GM12878 (cell line): Measurements from ENCODE around the gene ZNF284. TPM values are rescaled to one million over a fixed set of nuclear protein-coding genes. Genes with fewer than 3 reads are reported as not detected.

Experiments
- BCLAF1 ChIP-seq: fragments of 450-650 bp; IDR thresholded peaks from 2 replicates; pipeline ENCODE4 v1.6.1; 2017; ENCODE audit warnings: antibody characterized with exemption, mild to moderate bottlenecking, moderate library complexity
- BRCA1 ChIP-seq: IDR thresholded peaks from 2 replicates; pipeline ENCODE4 v1.6.1; 2011; ENCODE audit warnings: low read depth, low read length, improper control_type of control experiment
- ESRRA ChIP-seq: IDR thresholded peaks from 2 replicates; pipeline ENCODE4 v1.6.1; 2012; ENCODE audit warnings: mild to moderate bottlenecking, low read length, improper control_type of control experiment
- EZH2 ChIP-seq: IDR thresholded peaks from 2 replicates; pipeline ENCODE4 v1.6.1; 2012; ENCODE audit warnings: low read depth, mild to moderate bottlenecking, control low read depth, inconsistent platforms, low read length, borderline replicate concordance; ENCODE audit not compliant: control insufficient read depth
- GATAD2B ChIP-seq: fragments of 450-650 bp; conservative IDR thresholded peaks from 2 replicates; pipeline ENCODE4 v1.6.1; 2017; ENCODE audit warnings: low read depth, mild to moderate bottlenecking, moderate library complexity
- HCFC1 ChIP-seq: fragments of 150-350 bp; IDR thresholded peaks from 2 replicates; pipeline ENCODE4 v1.6.1; 2014; ENCODE audit warnings: low read length
- HDAC6 ChIP-seq: fragments of 200-600 bp; sonication (generic); IDR thresholded peaks from one replicate; pipeline ENCODE4 v1.8.0; 2017; ENCODE audit warnings: antibody characterized with exemption; ENCODE audit not compliant: unreplicated experiment
- MAX ChIP-seq: IDR thresholded peaks from 2 replicates; pipeline ENCODE4 v1.6.1; 2012; ENCODE audit warnings: low read depth, low read length, improper control_type of control experiment
- NFXL1 ChIP-seq: fragments of 450-650 bp; IDR thresholded peaks from 2 replicates; pipeline ENCODE4 v1.6.1; 2017; ENCODE audit warnings: antibody characterized with exemption, mild to moderate bottlenecking, borderline replicate concordance
- NR2F1 ChIP-seq: fragments of 450-650 bp; conservative IDR thresholded peaks from 2 replicates; pipeline ENCODE4 v1.6.1; 2017; ENCODE audit warnings: mild to moderate bottlenecking
- PML ChIP-seq: IDR thresholded peaks from 2 replicates; pipeline ENCODE4 v1.6.1; 2012; ENCODE audit warnings: low read length, inconsistent platforms
- SMAD1 ChIP-seq: fragments of 450-650 bp; IDR thresholded peaks from 2 replicates; pipeline ENCODE4 v1.6.1; 2018; ENCODE audit warnings: mild to moderate bottlenecking, low read depth; ENCODE audit not compliant: partially characterized antibody
- STAT3 ChIP-seq: IDR thresholded peaks from 2 replicates; pipeline ENCODE4 v1.6.1; 2011; ENCODE audit warnings: low read depth, low read length, improper control_type of control experiment
- TCF3 ChIP-seq: IDR thresholded peaks from 2 replicates; pipeline ENCODE4 v1.6.1; 2012; ENCODE audit warnings: low read depth, mild to moderate bottlenecking, low read length, borderline replicate concordance; ENCODE audit not compliant: insufficient read depth
- WRNIP1 ChIP-seq: IDR thresholded peaks from 2 replicates; pipeline ENCODE4 v1.6.1; 2011; ENCODE audit warnings: low read depth, low read length, improper control_type of control experiment, borderline replicate concordance
- polyA plus RNA-seq, 11 experiments: library from polyadenylated mRNA; depleted of rRNA in 4 of 11; unstranded in 6 of 11; stranded (reverse) in 5 of 11; fragments of >200 nt; fragmentation: Nextera tagmentation in 4 of 11; fragmentation: Illumina TruSeq in 1 of 11; extraction: Ambion mirVana in 4 of 11; extraction: Trizol in 1 of 11; gene quantifications; 1 replicate in 1 of 11; 2 replicates in 10 of 11; pipeline versions ENCODE4 v1.2.1 to v1.2.3, GENCODE V29; 2011 to 2016; ENCODE audit warnings: inconsistent platforms in 2 of 11, missing spikeins in 2 of 11, low read depth in 1 of 11
- total RNA-seq, 4 experiments: library from RNA; depleted of rRNA in 3 of 4; stranded (reverse); fragments of >200 nt in 3 of 4; fragmentation: Illumina TruSeq in 1 of 4; extraction: Trizol in 1 of 4; gene quantifications; 2 replicates each; pipeline versions ENCODE4 v1.2.1 to v1.2.3, GENCODE V29; 2013 to 2021
- TF ChIP-seq, protein P1 (sequence below), 3 experiments: IDR thresholded peaks in 2 of 3; conservative IDR thresholded peaks in 1 of 3; 2 replicates each; pipeline ENCODE4 v1.5.1; 2011; ENCODE audit warnings: low read depth in 3 of 3, low read length in 3 of 3, mild to moderate bottlenecking in 3 of 3, control low read depth in 2 of 3, moderate library complexity in 2 of 3, inconsistent platforms in 1 of 3, mixed read lengths in 1 of 3; ENCODE audit not compliant: control insufficient read depth in 2 of 3, insufficient read depth in 1 of 3; ENCODE audit errors: extremely low read depth in 1 of 3
- TF ChIP-seq, protein P2 (sequence below): fragments of 150-350 bp; IDR thresholded peaks from 2 replicates; pipeline ENCODE4 v1.6.1; 2016; ENCODE audit warnings: low read depth, low read length
- TF ChIP-seq, protein P3 (sequence below): IDR thresholded peaks from 2 replicates; pipeline ENCODE4 v1.6.1; 2012; ENCODE audit warnings: mild to moderate bottlenecking, low read depth, low read length

ZNF284 gene
- total and polyA plus RNA-seq, 10 of the 15 experiments (the other 5 are each of a cell fraction or from before 2014, with no cell fraction given) = 0.35 to 1.7 (median 0.60) TPM

DNA sequence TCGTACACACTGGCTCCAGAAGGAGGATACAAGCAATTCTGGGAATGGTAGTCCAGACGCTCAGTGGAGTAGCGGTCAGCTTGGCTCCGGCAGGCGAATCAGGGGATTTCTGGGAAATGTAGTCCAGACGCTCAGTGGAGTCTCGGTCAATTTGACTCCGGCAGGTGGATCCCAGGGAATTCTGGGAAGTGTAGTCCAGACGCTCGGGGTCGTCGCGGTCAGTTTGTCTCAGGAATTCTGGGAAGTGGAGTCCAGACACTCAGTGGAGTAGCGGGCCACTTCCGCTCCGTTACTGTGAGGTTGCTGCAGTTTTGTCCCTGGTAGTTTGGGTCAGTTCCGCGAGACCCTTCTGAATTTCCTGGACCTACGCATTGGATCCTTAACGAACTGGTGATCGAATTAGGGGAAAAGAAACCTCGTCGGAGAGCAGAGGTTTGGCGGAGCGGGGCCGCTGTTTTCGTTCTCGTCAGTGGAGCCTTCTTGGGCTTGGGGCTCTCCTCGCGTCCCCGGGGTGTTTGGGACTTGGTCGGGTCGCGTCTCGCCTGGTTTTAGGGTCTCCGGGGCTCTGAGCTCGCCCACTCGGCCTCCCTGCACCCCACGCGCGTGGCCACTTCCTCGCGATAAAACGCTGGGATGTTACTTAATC, 41.3 kb downstream of the ZNF284 start, which contains the start of gene ZNF225 (continued):
- TF ChIP-seq TCF3 (0 out of 2 replicates have a peak, but pooled peaks have one; percentile 16), STAT3 (0 out of 2 replicates have a peak, but pooled peaks have one; percentile 71), SMAD1 (no peak), NFXL1 (no peak), EZH2 (no peak), PML (no peak), HCFC1 (peak; percentile 98), HDAC6 (no peak), NR2F1 (peak; percentile 81), ESRRA (no peak), GATAD2B (no peak), WRNIP1 (no peak), MAX (peak; percentile 57; the same call in 1 of the 2 replicates), BCLAF1 (no peak), BRCA1 (no peak)
- TF ChIP-seq, protein P1, sequence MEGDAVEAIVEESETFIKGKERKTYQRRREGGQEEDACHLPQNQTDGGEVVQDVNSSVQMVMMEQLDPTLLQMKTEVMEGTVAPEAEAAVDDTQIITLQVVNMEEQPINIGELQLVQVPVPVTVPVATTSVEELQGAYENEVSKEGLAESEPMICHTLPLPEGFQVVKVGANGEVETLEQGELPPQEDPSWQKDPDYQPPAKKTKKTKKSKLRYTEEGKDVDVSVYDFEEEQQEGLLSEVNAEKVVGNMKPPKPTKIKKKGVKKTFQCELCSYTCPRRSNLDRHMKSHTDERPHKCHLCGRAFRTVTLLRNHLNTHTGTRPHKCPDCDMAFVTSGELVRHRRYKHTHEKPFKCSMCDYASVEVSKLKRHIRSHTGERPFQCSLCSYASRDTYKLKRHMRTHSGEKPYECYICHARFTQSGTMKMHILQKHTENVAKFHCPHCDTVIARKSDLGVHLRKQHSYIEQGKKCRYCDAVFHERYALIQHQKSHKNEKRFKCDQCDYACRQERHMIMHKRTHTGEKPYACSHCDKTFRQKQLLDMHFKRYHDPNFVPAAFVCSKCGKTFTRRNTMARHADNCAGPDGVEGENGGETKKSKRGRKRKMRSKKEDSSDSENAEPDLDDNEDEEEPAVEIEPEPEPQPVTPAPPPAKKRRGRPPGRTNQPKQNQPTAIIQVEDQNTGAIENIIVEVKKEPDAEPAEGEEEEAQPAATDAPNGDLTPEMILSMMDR (IDR thresholded peaks at IDR 0.05 in 2 of 3, conservative IDR thresholded peaks at IDR 0.05 in 1 of 3; ENCODE audit: control insufficient read depth in 2 of 3, extremely low read depth in 1 of 3, insufficient read depth in 1 of 3, low read depth in 3 of 3, low read length in 3 of 3) = no peak
- TF ChIP-seq, protein P2, sequence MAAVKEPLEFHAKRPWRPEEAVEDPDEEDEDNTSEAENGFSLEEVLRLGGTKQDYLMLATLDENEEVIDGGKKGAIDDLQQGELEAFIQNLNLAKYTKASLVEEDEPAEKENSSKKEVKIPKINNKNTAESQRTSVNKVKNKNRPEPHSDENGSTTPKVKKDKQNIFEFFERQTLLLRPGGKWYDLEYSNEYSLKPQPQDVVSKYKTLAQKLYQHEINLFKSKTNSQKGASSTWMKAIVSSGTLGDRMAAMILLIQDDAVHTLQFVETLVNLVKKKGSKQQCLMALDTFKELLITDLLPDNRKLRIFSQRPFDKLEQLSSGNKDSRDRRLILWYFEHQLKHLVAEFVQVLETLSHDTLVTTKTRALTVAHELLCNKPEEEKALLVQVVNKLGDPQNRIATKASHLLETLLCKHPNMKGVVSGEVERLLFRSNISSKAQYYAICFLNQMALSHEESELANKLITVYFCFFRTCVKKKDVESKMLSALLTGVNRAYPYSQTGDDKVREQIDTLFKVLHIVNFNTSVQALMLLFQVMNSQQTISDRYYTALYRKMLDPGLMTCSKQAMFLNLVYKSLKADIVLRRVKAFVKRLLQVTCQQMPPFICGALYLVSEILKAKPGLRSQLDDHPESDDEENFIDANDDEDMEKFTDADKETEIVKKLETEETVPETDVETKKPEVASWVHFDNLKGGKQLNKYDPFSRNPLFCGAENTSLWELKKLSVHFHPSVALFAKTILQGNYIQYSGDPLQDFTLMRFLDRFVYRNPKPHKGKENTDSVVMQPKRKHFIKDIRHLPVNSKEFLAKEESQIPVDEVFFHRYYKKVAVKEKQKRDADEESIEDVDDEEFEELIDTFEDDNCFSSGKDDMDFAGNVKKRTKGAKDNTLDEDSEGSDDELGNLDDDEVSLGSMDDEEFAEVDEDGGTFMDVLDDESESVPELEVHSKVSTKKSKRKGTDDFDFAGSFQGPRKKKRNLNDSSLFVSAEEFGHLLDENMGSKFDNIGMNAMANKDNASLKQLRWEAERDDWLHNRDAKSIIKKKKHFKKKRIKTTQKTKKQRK = no peak
- TF ChIP-seq, protein P3, sequence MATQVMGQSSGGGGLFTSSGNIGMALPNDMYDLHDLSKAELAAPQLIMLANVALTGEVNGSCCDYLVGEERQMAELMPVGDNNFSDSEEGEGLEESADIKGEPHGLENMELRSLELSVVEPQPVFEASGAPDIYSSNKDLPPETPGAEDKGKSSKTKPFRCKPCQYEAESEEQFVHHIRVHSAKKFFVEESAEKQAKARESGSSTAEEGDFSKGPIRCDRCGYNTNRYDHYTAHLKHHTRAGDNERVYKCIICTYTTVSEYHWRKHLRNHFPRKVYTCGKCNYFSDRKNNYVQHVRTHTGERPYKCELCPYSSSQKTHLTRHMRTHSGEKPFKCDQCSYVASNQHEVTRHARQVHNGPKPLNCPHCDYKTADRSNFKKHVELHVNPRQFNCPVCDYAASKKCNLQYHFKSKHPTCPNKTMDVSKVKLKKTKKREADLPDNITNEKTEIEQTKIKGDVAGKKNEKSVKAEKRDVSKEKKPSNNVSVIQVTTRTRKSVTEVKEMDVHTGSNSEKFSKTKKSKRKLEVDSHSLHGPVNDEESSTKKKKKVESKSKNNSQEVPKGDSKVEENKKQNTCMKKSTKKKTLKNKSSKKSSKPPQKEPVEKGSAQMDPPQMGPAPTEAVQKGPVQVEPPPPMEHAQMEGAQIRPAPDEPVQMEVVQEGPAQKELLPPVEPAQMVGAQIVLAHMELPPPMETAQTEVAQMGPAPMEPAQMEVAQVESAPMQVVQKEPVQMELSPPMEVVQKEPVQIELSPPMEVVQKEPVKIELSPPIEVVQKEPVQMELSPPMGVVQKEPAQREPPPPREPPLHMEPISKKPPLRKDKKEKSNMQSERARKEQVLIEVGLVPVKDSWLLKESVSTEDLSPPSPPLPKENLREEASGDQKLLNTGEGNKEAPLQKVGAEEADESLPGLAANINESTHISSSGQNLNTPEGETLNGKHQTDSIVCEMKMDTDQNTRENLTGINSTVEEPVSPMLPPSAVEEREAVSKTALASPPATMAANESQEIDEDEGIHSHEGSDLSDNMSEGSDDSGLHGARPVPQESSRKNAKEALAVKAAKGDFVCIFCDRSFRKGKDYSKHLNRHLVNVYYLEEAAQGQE = no peak
